Stimulated activated CD8-positive, alpha-beta memory T cell treated with anti-CD3 and anti-CD28 coated beads, Interleukin-12 subunit alpha, Interleukin-12 subunit beta, amount 100 ng/mL, for 4 hours (primary cell): ENCODE measurements around the gene CXCL12.

ENCODE experiments used
- DNase-seq: peaks from one replicate; pipeline ENCODE4 v3.0.0-alpha.2; 2020; ENCODE audit warnings: low read depth

CXCL12 gene

GRCh38 chr10:44385026-44385695, at the start of gene CXCL12:
Gene CXCL12, minus strand, starts transcription at chr10:44385097. Its CDS starts 92 bp downstream, at chr10:44385005.
- DNase-seq = no peak

- DNase-seq = no peak
Observed at GRCh38 chr10:44427479-44427878, 42.6 kb upstream of the CXCL12 start.

- no peak for DNase-seq
Observed at GRCh38 chr10:44427037-44427436, 42.1 kb upstream of the CXCL12 start.

GRCh38 chr10:44426247-44427034, 41.5 kb upstream of the CXCL12 start:
- DNase-seq = no peak

GRCh38 chr10:44425466-44425865, 40.6 kb upstream of the CXCL12 start:
- DNase-seq = no peak

- DNase-seq = no peak
Observed at GRCh38 chr10:44424957-44425356, 40.1 kb upstream of the CXCL12 start.

GRCh38 chr10:44424298-44424697, 39.4 kb upstream of the CXCL12 start:
- no peak for DNase-seq

GRCh38 chr10:44422570-44423101, 37.7 kb upstream of the CXCL12 start:
- DNase-seq = no peak

GRCh38 chr10:44422153-44422552, 37.3 kb upstream of the CXCL12 start:
- DNase-seq = no peak

- DNase-seq = no peak
Observed at GRCh38 chr10:44419790-44420549, 35.1 kb upstream of the CXCL12 start.

GRCh38 chr10:44418637-44419036, 33.7 kb upstream of the CXCL12 start:
- no peak for DNase-seq

- DNase-seq = no peak
Observed at GRCh38 chr10:44417761-44418160, 32.9 kb upstream of the CXCL12 start.

- DNase-seq = no peak
Observed at GRCh38 chr10:44416936-44417335, 32.0 kb upstream of the CXCL12 start.

GRCh38 chr10:44416021-44416771, 31.3 kb upstream of the CXCL12 start:
- no peak for DNase-seq

GRCh38 chr10:44415121-44415520, 30.2 kb upstream of the CXCL12 start:
- no peak for DNase-seq

- DNase-seq = no peak
Observed at GRCh38 chr10:44413416-44413815, 28.5 kb upstream of the CXCL12 start.

GRCh38 chr10:44411251-44411650, 26.4 kb upstream of the CXCL12 start:
- no peak for DNase-seq

- DNase-seq = no peak
Observed at GRCh38 chr10:44404741-44405437, 20.0 kb upstream of the CXCL12 start.

- DNase-seq = no peak
Observed at GRCh38 chr10:44402465-44403195, 17.7 kb upstream of the CXCL12 start.

GRCh38 chr10:44400541-44400940, 15.6 kb upstream of the CXCL12 start:
- no peak for DNase-seq
